ENCODE measurements around the gene MAPT.

GRCh38 chr17:46061435-46061834 lies 167.1 kb downstream of the MAPT start:
- TF ChIP-seq CTCF (IDR thresholded peaks at IDR 0.05; ENCODE audit: low read depth, low read length, poor library complexity, severe bottlenecking) (peak; percentile 30), EZH2phosphoT487 (IDR thresholded peaks at IDR 0.05; ENCODE audit: borderline replicate concordance, low read length) (no peak)
